PFSK-1 (cell line): ENCODE data around the gene TBC1D23.

Source experiments
- FOXP2 ChIP-seq: optimal IDR thresholded peaks from 2 replicates; pipeline ENCODE3; 2011; ENCODE audit warnings: borderline replicate concordance, control low read depth, inconsistent platforms; ENCODE audit not compliant: insufficient read depth; ENCODE audit errors: extremely low read length, extremely low read depth
- POLR2AphosphoS5 ChIP-seq: IDR thresholded peaks from 2 replicates; pipeline ENCODE4 v1.6.1; 2012; ENCODE audit warnings: low read depth, mild to moderate bottlenecking, control low read depth, low read length, moderate library complexity
- SIN3A ChIP-seq: IDR thresholded peaks from 2 replicates; pipeline ENCODE4 v1.6.1; 2012; ENCODE audit warnings: mild to moderate bottlenecking, low read length, moderate library complexity, borderline replicate concordance; ENCODE audit not compliant: insufficient read depth
- TAF1 ChIP-seq: IDR thresholded peaks from 2 replicates; pipeline ENCODE4 v1.6.1; 2012; ENCODE audit warnings: low read length, control low read depth, borderline replicate concordance; ENCODE audit not compliant: insufficient read depth
- TF ChIP-seq, protein P1 (sequence below), 2 experiments: IDR thresholded peaks; 2 replicates each; pipeline versions ENCODE4 v1.6.1 to v1.8.0; 2011 to 2012; ENCODE audit warnings: low read depth in 2 of 2, low read length in 2 of 2, control low read depth in 1 of 2, inconsistent platforms in 1 of 2, mild to moderate bottlenecking in 1 of 2, moderate library complexity in 1 of 2; ENCODE audit not compliant: insufficient read depth in 1 of 2

The TBC1D23 gene

DNA sequence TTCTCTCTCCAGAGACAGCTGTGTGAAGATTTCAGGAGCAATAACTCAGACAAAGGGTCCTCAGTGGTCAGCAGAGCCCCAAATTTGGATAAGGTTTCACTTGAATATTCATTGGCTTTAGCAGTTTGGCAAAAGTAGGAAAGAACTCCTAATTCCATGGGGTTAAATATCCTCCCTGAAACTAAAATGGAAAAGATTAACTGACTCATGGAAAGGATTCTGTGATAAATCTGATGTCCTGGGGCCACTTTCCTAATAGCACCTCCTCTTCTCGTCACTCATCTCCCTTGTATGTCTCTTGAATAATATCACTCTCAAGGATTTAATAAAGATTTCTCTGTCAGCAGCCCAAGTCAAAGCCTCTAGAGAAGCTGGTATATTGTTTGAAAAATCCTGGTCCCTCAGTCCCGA is 33.3 kb upstream of the TBC1D23 start:
- TF ChIP-seq FOXP2 (no peak), SIN3A (no peak), POLR2AphosphoS5 (no peak), TAF1 (no peak)
- TF ChIP-seq, protein P1, sequence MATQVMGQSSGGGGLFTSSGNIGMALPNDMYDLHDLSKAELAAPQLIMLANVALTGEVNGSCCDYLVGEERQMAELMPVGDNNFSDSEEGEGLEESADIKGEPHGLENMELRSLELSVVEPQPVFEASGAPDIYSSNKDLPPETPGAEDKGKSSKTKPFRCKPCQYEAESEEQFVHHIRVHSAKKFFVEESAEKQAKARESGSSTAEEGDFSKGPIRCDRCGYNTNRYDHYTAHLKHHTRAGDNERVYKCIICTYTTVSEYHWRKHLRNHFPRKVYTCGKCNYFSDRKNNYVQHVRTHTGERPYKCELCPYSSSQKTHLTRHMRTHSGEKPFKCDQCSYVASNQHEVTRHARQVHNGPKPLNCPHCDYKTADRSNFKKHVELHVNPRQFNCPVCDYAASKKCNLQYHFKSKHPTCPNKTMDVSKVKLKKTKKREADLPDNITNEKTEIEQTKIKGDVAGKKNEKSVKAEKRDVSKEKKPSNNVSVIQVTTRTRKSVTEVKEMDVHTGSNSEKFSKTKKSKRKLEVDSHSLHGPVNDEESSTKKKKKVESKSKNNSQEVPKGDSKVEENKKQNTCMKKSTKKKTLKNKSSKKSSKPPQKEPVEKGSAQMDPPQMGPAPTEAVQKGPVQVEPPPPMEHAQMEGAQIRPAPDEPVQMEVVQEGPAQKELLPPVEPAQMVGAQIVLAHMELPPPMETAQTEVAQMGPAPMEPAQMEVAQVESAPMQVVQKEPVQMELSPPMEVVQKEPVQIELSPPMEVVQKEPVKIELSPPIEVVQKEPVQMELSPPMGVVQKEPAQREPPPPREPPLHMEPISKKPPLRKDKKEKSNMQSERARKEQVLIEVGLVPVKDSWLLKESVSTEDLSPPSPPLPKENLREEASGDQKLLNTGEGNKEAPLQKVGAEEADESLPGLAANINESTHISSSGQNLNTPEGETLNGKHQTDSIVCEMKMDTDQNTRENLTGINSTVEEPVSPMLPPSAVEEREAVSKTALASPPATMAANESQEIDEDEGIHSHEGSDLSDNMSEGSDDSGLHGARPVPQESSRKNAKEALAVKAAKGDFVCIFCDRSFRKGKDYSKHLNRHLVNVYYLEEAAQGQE (IDR thresholded peaks at IDR 0.05; ENCODE audit: insufficient read depth in 1 of 2, low read depth in 2 of 2, low read length in 2 of 2) = no peak

DNA sequence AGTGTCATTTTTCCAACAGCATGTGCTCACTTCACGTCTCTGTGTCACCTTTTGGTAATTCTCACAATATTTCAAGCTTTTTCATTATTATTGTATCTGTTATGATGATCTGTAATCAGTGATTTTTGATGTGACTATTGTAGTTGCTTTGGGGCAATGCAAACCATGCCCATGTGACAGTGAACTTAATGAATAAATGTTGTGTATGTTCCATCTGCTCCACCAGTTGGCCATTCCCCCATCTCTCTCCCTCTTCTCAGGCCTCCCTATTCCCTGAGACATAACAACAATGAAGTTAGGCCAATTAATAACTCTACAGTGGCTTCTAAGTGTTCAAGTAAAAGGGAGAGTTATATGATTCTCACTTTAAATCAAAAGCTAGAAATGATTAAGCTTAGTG is 32.5 kb upstream of the TBC1D23 start:
- no peak for TF ChIP-seq SIN3A
- TF ChIP-seq POLR2AphosphoS5 = no peak
- no peak for TF ChIP-seq TAF1

GRCh38 chr3:100230710-100231109 is 30.1 kb upstream of the TBC1D23 start:
- no peak for TF ChIP-seq SIN3A
- no peak for TF ChIP-seq POLR2AphosphoS5
- TF ChIP-seq FOXP2 = no peak
- TF ChIP-seq, protein P1 (IDR thresholded peaks at IDR 0.05; ENCODE audit: insufficient read depth in 1 of 2, low read depth in 2 of 2, low read length in 2 of 2) = no peak
- TF ChIP-seq TAF1 = no peak

GRCh38 chr3:100231668-100232067 is 29.1 kb upstream of the TBC1D23 start:
- TF ChIP-seq POLR2AphosphoS5 = no peak
- no peak for TF ChIP-seq FOXP2
- no peak for TF ChIP-seq SIN3A
- TF ChIP-seq TAF1 = no peak
- TF ChIP-seq, protein P1 (IDR thresholded peaks at IDR 0.05; ENCODE audit: insufficient read depth in 1 of 2, low read depth in 2 of 2, low read length in 2 of 2) = no peak

DNA sequence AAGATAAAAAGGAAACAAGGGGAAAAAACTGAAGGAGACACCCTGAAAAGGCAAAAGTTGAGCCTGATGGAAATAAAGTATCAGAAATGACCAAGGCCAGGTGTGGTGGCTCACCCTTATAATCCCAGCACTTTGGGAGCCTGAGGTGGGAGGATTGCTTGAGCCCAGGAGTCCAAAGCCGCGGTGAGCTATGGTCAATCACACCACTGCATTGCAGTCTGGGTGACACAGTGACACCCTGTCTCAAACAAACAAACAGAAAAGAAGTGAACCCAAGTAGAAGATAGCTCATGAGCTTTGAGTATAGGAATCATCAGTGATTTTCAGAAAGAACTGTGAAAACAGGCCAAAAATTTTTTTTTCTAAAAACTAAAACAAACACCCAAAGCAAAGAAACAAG is 26.4 kb upstream of the TBC1D23 start:
- no peak for TF ChIP-seq SIN3A
- TF ChIP-seq FOXP2 = no peak
- TF ChIP-seq, protein P1 (IDR thresholded peaks at IDR 0.05; ENCODE audit: insufficient read depth in 1 of 2, low read depth in 2 of 2, low read length in 2 of 2) = no peak
- TF ChIP-seq TAF1 = no peak
- TF ChIP-seq POLR2AphosphoS5 = no peak
